ENCODE results near the gene MPRIP.

MPRIP gene

GRCh38 chr17:17140590-17140980 is 98.3 kb downstream of the MPRIP start:
- no peak overlapping the region for H3K4me3 ChIP-seq (ENCODE audit: low read depth, low read length)
- H3K9ac ChIP-seq = no peak overlapping the region
- no peaks in the 10 kb centered on the region for H3K9me3 ChIP-seq (ENCODE audit: control insufficient read depth, low read length)
- no peaks in the 10 kb centered on the region for H3K36me3 ChIP-seq (ENCODE audit: control insufficient read depth, insufficient read depth, low read length)
- no peaks in the 10 kb centered on the region for H3K79me2 ChIP-seq
- no peak overlapping the region for H2AFZ ChIP-seq
- no peaks in the 10 kb centered on the region for H3K4me1 ChIP-seq
- no peak overlapping the region for H3K27ac ChIP-seq
- no peak for TF ChIP-seq CTCF (IDR thresholded peaks at IDR 0.05)
- no peaks in the 10 kb centered on the region for H3K27me3 ChIP-seq (ENCODE audit: control insufficient read depth, insufficient read depth, low read length)
- H3K4me2 ChIP-seq (ENCODE audit: low read length) = no peak overlapping the region

GRCh38 chr17:17141279-17141678 is 99.0 kb downstream of the MPRIP start:
- Histone ChIP-seq H3K36me3 (ENCODE audit: control insufficient read depth, insufficient read depth, low read length) (no peaks in the 10 kb centered on the region), H2AFZ (no peak overlapping the region), H3K9me3 (ENCODE audit: control insufficient read depth, low read length) (no peaks in the 10 kb centered on the region), H3K79me2 (no peaks in the 10 kb centered on the region), H3K4me2 (ENCODE audit: low read length) (no peak overlapping the region), H3K9ac (no peak overlapping the region), H3K4me3 (ENCODE audit: low read depth, low read length) (no peak overlapping the region), H3K27ac (no peak overlapping the region), H3K4me1 (no peaks in the 10 kb centered on the region), H3K27me3 (ENCODE audit: control insufficient read depth, insufficient read depth, low read length) (no peaks in the 10 kb centered on the region)
- TF ChIP-seq CTCF (IDR thresholded peaks at IDR 0.05) = no peak

- Histone ChIP-seq H3K4me1 (no peaks in the 10 kb centered on the region), H3K4me2 (ENCODE audit: low read length) (no peak overlapping the region), H3K79me2 (no peaks in the 10 kb centered on the region), H3K9ac (no peak overlapping the region), H3K36me3 (ENCODE audit: control insufficient read depth, insufficient read depth, low read length) (no peaks in the 10 kb centered on the region), H3K4me3 (ENCODE audit: low read depth, low read length) (no peak overlapping the region), H3K9me3 (ENCODE audit: control insufficient read depth, low read length) (no peaks in the 10 kb centered on the region), H2AFZ (no peak overlapping the region), H3K27me3 (ENCODE audit: control insufficient read depth, insufficient read depth, low read length) (no peaks in the 10 kb centered on the region), H3K27ac (no peak overlapping the region)
- TF ChIP-seq CTCF (IDR thresholded peaks at IDR 0.05) = peak; percentile 58
These were observed 99.7 kb downstream of the MPRIP start for GRCh38 chr17:17141860-17142552.

GRCh38 chr17:17142556-17142955 is 100.3 kb downstream of the MPRIP start:
- H3K4me1 ChIP-seq = no peaks in the 10 kb centered on the region
- H3K27ac ChIP-seq = no peak overlapping the region
- H3K9ac ChIP-seq = no peak overlapping the region
- H3K36me3 ChIP-seq (ENCODE audit: control insufficient read depth, insufficient read depth, low read length) = no peaks in the 10 kb centered on the region
- no peaks in the 10 kb centered on the region for H3K9me3 ChIP-seq (ENCODE audit: control insufficient read depth, low read length)
- H3K27me3 ChIP-seq (ENCODE audit: control insufficient read depth, insufficient read depth, low read length) = no peaks in the 10 kb centered on the region
- no peak overlapping the region for H3K4me3 ChIP-seq (ENCODE audit: low read depth, low read length)
- H2AFZ ChIP-seq = no peak overlapping the region
- H3K4me2 ChIP-seq (ENCODE audit: low read length) = no peak overlapping the region
- no peak for TF ChIP-seq CTCF (IDR thresholded peaks at IDR 0.05)
- no peaks in the 10 kb centered on the region for H3K79me2 ChIP-seq

GRCh38 chr17:17143501-17143900 is 101.2 kb downstream of the MPRIP start:
- no peak for TF ChIP-seq CTCF (IDR thresholded peaks at IDR 0.05)
- H3K36me3 ChIP-seq (ENCODE audit: control insufficient read depth, insufficient read depth, low read length) = no peaks in the 10 kb centered on the region

More at GRCh38 chr17:17143501-17143900, 101.2 kb downstream of the MPRIP start:
- no peak overlapping the region for H3K27ac ChIP-seq
- H3K9ac ChIP-seq = no peak overlapping the region
- no peaks in the 10 kb centered on the region for H3K27me3 ChIP-seq (ENCODE audit: control insufficient read depth, insufficient read depth, low read length)
- H2AFZ ChIP-seq = no peak overlapping the region
- no peak overlapping the region for H3K4me2 ChIP-seq (ENCODE audit: low read length)
- H3K4me3 ChIP-seq (ENCODE audit: low read depth, low read length) = no peak overlapping the region
- H3K4me1 ChIP-seq = no peaks in the 10 kb centered on the region
- H3K9me3 ChIP-seq (ENCODE audit: control insufficient read depth, low read length) = no peaks in the 10 kb centered on the region
- H3K79me2 ChIP-seq = no peaks in the 10 kb centered on the region
